Endometrial microvascular endothelial cells (primary cell): ENCODE data around the gene SLC24A3. TPM values are rescaled to one million over a fixed set of nuclear protein-coding genes. Genes with fewer than 3 reads are reported as not detected.

Experiments
- in situ Hi-C: cut with HindIII; loops from 2 replicates; pipeline ENCODE4 v1.10.0; 2017; ENCODE audit warnings: low sequenced_read_pairs, low pct_unique_long_range_greater_than_20kb; ENCODE audit errors: inconsistent ontology term
- total RNA-seq: library from RNA; depleted of rRNA; stranded (reverse); fragments of >200 nt; gene quantifications from one replicate; pipeline ENCODE4 v1.2.3, GENCODE V29; 2015; ENCODE audit errors: inconsistent ontology term

The SLC24A3 gene
- total RNA-seq, 1 donor from 2014 or later, result not detected

GRCh38 chr20:19264191-19264590, 51.7 kb downstream of the SLC24A3 start:
- in situ Hi-C loops, result no loop called here

GRCh38 chr20:19265646-19266374, 53.4 kb downstream of the SLC24A3 start:
- in situ Hi-C loops, result no loop called here

GRCh38 chr20:19268426-19268825, 56.0 kb downstream of the SLC24A3 start:
- in situ Hi-C loops, result no loop called here

- in situ Hi-C loops, result no loop called here
These were observed 57.4 kb downstream of the SLC24A3 start for GRCh38 chr20:19269737-19270340.

GRCh38 chr20:19271879-19272651, 59.6 kb downstream of the SLC24A3 start:
- in situ Hi-C loops, result no loop called here

GRCh38 chr20:19272976-19273654, 60.7 kb downstream of the SLC24A3 start:
- in situ Hi-C loops, result no loop called here

- in situ Hi-C loops, result no loop called here
These were observed 61.6 kb downstream of the SLC24A3 start for GRCh38 chr20:19274001-19274400.

GRCh38 chr20:19274412-19275015, 62.1 kb downstream of the SLC24A3 start:
- in situ Hi-C loops, result no loop called here

- in situ Hi-C loops, result no loop called here
These were observed 62.7 kb downstream of the SLC24A3 start for GRCh38 chr20:19275038-19275629.

- in situ Hi-C loops, result no loop called here
These were observed 63.2 kb downstream of the SLC24A3 start for GRCh38 chr20:19275630-19276071.

GRCh38 chr20:19277381-19277780, 64.9 kb downstream of the SLC24A3 start:
- in situ Hi-C loops, result no loop called here

- in situ Hi-C loops, result no loop called here
These were observed 71.1 kb downstream of the SLC24A3 start for GRCh38 chr20:19283490-19284025.

GRCh38 chr20:19284400-19285178, 72.1 kb downstream of the SLC24A3 start:
- in situ Hi-C loops, result no loop called here

GRCh38 chr20:19285436-19285835, 73.0 kb downstream of the SLC24A3 start:
- in situ Hi-C loops, result no loop called here

GRCh38 chr20:19288061-19288460, 75.6 kb downstream of the SLC24A3 start:
- in situ Hi-C loops, result no loop called here

GRCh38 chr20:19288636-19289035, 76.2 kb downstream of the SLC24A3 start:
- in situ Hi-C loops, result no loop called here

- in situ Hi-C loops, result no loop called here
These were observed 77.0 kb downstream of the SLC24A3 start for GRCh38 chr20:19289451-19289850.
